GM18499 (cell line): ENCODE data around the gene RAB2B.
"Not testable (repeated sequence)": the region's sequence is repeated elsewhere in the genome, so short reads cannot be mapped to it uniquely, and the experiment has no call there.

Experiments used
- ATAC-seq: cut with Tn5 transposase; IDR thresholded peaks from one replicate; pipeline ENCODE4 v1.9.1; 2021; ENCODE audit warnings: moderate number of reproducible peaks; ENCODE audit not compliant: insufficient read depth, unreplicated experiment

The RAB2B gene

DNA sequence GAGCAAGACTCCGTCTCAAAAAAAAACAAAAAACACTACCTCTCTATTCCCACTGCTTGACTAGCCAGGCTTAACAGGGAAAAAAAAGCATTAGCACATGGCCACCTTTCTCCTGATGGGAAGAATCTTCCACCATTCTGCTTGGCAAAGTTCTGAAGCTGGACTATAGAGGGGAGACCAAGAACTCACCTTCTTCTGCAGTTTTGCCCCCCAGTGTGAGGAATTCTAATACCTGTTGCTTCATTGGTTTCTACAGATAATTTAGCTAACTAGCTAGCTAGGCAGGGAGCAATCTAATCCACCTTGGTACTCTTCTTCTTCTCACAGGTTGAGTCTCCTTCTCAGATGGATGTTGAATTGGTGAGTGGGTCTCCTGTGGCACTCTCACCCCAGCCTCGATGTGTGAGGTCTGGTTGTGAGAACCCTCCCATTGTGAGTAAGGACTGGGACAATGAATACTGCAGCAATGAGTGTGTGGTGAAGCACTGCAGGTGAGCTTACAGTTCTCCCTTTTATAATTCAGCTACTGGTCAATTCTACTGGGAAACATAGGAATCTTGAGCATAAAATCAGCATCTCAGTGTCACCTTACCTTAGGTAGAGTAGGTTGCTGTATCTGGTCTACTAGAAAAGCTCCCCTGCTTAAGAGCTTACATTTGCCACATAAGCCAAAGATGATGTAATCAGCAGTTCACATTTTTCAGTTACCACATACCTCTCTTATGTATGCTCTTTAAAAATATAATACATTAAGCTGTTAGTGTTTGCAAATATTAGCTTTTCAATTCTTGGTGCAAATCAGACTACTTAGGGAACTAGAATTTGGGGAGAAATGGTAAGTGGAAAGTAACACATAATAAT is 18.4 kb upstream of the RAB2B start:
- no peak for ATAC-seq

DNA sequence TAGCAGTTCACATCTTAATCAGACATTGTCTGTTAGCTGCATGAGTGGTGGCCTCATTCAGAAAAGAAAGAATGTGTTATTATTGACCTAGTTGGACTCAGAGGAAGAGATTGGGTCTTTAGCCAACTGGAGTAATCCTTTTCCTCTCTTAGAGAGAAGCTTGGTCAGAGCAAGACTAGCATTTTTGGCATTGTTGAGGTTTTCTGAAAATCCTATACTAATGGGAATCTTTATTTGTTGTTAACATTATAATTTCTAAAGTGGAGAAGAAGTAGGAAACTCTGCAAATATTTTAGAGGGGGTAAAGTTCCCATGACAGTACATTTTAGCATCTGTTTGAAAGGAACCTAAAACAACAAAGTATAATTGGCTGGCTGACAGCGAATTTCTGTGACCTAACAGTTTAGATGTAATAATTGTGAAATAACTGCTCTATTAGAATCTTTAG is 9.9 kb upstream of the RAB2B start:
- no peak for ATAC-seq

DNA sequence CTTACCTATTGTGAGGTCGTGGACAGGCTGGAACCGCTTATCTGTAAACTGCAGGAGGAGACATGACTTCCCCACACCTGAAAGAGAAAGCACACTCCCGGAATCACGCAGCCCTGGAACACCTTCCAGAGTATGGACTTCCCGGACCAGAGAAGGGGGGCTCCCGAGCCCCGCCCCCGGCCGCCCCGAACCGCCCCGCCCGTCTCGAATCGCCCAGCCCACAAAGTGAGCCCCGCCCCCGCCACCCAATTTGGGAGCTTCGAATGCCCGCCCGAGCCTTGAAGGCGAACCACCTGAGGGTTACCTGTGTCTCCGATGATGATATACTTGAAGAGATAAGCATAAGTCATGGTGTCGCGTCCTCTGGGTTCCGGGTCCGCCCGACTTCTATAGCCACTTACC is 235 bp downstream of the RAB2B start:
- no peak for ATAC-seq

DNA sequence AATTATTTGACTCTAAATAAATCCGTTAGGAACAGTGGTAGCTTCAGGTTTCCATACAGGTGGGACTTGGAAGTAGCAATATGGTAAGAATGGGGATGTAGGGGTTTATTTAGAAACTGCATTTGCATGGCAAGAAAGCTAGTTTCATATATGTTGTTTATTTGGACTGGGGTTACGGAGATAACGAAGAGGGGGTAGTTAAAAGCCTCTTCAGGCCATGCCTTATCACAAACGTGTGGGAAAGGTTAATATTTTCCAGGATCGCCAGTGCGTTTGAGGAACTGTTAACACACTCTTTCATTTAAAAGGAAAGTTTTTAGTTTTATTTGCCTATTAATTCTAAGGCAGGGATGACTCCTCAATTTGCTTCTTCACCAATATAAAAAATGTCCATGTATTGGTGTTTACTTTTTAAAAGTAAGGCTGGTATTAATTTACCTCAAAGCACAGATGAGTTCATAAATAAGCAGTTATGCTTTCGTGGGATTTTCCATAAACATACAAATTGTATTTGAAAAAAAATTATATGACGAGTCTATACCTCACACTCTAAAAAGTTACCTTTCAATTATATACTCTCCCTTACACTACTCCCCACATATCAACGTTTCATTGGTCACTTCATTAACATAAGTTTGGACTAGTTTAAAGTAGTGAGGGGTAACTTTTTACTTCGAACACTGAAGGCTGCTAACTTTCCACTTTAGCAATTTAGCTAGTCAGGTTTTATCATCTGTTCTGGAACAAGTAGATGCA is 814 bp downstream of the RAB2B start:
- ATAC-seq: no peak

DNA sequence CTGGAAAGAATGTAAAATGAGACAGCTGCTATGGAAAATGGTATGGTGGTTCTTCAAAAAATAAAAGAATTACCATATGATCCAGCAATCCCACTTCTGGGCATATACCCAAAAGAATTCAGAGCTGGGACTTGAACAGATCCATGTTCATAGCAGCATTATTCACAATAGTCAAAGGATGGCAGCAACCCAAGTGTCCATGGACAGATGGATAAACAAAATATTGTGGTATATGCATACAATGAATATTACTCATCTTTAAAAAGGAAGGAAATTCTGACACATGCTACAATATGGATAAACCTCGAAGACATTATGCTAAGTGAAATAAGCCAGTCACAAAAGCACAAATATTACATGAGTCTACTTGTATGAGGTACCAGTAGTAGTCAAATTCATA is 9.1 kb downstream of the RAB2B start:
- ATAC-seq: no peak

DNA sequence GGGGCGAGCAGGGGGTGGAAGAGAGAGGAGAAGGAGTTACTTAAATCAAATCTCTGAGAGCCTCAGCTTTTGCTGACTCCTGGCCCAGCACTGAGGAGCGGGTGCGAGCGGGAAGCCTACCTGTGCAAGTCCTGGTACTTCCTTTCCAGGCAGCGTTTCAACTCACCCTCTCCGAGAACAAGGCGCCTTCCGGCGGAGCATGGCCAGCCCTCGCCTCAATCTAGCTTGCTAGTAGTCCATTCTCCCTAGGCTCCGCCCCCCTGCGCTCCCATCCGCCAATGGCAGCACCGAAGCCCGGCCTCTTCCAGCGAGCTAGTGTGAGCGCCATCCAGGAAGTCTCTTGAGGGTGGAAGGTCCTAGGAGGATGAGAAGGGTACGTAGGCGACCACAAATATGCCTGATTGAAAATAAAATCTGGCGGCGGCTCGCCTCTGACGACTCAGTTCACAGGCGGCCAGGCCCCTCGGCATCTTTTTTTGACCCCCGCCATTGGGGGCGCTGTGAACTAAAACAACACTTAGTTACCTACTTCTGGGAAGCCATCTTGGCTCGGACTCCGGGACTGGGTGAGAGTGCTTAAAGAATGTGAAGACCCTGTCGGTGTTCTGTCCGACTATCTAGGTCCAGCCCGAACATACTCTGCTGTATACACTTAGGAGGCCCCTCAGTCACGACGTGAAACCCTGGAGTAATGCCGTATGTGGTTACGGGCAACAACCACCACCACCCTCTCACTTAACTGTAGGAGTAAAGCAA is 20.7 kb downstream of the RAB2B start, which contains the start of gene CHD8:
Gene CHD8 (minus strand): TSS at position 212 of the 756 bp plus-strand sequence. CDS start 24,480 bp downstream, outside the sequence.
- ATAC-seq: peak; percentile 93

DNA sequence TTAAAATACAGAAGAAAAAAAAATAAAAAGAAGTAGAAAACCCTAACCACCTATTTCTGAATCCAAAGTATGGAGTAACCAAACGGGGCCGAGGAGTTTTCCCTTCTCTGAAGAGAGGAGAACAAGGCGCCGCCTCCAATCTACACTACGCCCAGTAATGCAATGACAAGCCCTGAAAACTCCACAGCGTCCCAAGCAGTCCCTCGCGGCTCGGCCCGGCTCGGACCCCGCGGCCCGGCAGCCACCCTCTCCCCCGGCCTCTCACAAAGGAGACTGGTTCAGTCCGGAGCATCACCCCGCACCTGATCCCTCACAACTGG is 21.2 kb downstream of the RAB2B start:
- peak; percentile 14 for ATAC-seq

DNA sequence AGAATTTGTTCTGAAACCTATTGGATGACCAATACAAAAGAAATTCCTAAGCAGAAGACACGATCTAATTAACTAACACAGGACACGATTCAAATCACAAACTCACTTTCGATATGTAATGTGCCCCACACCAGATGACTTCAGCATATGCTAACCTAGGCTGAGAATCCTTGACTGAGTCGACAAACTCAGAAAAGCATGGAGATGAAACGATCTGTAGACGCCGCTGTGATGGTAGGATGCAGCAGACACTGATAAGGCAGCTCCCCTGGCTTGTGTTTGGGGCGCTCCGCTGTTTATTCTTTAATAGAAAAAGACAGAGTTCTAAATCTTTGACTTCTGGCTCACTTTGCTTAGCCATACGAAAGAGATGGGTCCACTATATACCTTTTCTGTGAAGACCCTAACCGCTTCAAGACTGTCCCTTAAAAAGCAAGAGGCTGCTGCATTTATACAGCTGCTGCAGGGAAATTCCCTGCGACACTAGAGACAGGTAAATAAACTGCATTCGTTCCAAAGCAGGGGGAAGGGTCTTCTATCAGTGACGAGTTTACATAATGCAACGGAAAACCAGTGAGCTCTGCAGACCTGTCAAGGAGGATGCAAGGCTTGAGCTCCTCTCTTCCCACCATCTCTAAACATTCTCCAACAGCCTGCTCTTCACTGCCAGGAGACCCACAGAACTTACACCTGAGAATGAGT is 21.8 kb downstream of the RAB2B start:
- ATAC-seq: no peak

DNA sequence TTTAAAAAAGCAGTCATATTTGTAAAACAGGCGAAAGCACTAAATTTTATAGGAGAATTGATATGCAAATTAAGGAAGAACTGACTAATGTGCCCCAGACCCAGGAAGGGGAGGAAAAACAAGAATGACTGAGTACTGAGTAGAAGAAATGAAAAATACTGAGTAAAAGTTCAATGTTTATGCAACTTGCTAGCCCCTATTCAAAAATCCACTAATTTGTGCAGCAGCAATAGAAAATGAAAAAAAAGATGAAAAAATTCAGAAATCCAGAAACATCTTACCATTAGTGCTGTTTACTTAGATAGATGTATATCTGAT is 26.9 kb downstream of the RAB2B start:
- ATAC-seq: no peak

DNA sequence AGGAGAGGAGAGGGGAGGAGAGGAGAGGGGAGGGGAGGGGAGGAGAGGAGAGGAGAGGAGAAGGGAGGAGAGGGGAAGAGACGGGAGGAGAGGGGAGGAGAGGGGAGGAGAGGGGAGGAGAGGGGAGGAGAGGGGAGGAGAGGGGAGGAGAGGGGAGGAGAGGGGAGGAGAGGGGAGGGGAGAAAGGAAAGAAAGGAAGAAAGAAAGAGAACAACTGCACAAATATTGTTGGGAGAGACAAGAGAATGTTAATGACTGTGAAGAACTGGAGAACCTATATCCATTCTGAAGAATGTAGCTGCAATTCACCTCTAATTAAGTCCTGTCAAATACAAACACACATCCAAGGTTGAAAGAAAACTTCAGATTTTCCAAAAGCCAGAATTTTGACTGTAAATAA is 34.1 kb downstream of the RAB2B start:
- ATAC-seq: not testable (repeated sequence)

DNA sequence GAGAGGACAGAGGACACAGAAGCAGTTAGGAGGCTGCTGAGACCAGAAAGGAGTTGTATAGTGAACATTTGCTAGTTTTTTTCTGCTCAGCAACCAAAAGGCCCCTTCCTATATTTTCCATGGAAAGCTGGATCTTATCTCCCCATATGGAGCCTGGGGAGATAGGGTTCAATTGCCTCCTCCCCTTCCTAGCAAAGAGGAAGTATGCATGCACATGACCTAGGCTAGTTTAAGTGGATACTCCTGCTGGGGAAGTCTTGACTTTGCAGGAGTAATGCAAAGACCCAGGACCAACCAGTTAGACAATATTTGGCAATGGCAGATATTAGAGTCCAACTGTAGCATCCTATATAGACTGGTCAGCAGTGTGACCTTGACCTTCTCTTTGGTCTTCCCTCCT is 35.9 kb downstream of the RAB2B start:
- ATAC-seq: no peak

DNA sequence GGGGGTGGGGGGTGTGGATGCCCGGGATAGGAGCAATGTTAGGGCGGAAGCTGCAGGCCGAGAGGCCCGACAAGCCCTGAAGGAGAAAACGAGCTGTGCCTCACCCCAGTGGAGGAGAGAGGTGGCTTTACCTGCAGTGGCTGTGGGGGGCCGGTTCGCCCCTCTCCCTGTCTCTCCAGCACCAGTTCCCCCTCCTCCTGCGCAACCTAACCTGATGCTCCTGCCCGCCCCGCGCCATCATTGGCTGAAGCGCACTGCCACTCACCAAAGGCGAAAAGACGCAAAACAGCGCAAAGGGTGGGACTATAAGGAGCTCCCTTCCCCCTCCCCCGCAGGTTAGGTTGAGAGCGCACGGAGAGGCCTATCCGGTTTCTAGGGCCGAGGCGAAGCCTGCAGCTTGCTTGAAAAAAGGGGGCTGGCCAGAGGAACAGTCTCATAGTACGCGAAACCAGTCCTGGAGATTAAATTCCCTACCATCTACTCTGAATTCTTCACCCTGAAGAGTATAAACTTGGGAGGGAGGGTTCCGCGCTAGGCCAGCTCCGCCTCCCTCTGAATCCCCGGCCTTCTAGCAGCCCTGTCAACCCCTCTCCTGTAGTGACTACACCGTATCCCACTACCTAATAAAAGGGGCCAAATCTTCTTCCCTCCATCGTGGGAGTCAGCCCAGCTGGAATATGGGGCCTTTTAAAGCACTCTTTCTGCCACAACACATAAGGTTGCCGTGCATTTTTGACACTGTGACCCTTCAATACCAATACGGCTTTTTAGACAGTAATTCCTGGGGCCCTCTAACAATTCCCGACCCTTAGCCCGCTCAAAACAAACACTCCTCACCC is 39.5 kb downstream of the RAB2B start:
- peak; percentile 90 for ATAC-seq

DNA sequence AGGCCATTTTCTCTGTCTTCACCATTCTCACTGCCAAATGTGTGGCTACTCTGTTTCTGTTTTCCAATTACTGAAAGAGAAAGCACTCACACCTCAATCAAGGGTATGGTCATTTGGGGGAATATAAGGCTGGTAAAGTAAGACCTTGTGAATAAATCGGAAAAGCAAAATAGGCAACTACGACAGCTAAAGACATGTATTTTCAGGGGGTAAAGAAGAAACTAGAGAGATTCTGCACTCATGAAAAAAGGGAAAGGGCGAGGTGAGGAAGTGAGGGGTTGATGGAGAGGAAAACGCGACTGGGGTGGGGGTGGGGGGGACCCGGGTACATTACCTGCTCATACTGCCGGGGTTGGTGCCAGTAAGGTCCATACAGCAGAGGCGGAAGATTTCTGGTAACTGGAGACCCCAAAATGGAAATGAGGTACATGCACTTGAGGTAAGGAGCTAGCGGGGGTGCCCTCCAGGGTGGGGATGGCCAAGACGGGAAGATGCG is 40.1 kb downstream of the RAB2B start:
- ATAC-seq: no peak

DNA sequence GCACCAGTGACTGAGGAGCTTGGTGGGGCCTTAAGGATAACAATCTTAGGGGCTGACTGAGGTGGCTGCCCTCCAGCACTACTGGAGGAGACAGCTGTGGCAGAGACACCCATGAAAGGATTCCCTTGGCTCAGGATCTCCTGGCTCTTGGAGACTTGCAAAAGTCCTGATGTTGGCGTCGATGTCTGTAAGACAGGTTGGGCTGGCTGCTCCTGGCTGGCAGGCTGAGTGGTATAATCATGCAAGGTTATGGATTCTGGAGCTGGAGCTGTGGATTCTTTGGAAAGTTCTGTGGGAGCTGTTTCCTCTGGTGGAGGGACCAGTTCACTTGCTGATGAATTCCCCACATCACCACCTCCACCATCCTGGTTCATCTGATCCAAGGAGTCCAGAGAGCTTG is 45.6 kb downstream of the RAB2B start:
- ATAC-seq: no peak

DNA sequence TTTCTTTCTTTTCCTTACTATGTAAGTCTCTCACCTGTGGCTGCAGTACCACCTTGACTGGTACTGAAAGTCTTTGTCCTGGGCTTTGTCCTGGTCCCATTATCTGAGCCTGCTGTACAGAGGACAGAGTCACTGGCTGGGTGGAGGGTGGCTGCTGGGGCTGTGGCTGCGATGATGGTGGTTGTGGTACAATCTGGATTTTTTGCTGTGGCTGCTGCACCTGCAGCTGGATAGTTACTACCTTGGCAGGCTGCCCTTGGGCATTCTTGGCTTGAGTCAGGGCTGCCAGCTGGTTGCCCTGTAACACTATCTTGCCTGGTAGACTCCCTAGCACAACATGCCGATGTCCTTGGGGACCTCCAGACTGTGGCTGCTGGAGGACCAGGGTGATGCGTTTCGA is 47.8 kb downstream of the RAB2B start:
- no peak for ATAC-seq

DNA sequence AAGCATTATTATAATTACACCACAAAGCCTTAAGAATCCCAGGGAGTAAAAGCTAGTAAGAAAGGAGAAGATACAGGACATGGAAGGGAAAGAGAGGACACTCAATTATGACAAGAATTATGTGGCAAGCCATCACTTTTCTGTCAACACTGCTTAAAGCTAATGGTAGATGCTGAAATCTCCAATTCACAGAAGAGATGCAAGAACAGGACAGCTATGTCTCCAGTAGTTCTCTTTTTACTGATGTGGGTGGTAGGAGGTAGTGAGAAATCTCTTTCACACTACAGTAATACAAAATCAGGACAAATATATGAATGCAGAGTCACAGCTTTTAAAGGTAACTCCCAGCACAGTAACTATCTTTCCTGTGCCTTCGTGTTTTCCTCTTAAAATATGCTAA is 50.1 kb downstream of the RAB2B start:
- ATAC-seq: no peak

DNA sequence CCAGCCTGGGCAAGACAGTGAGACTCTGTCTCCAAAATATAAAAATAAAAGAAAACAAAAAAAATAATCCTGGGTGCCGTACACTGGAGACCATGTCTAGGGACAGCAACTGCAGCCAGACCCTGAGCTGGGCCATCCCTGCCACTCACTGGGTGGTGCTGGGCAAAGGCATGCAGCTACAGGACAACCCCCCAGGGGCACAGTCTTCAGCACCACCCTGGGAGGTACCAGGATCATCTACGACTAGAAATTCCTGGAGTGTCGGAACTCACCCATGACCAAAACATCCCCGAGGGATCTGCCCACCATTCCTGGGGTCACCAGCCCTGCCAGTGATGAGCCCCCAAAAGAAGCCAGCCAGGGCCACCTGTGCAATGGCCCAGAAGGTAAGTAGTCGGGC is 57.2 kb downstream of the RAB2B start:
- ATAC-seq: no peak

DNA sequence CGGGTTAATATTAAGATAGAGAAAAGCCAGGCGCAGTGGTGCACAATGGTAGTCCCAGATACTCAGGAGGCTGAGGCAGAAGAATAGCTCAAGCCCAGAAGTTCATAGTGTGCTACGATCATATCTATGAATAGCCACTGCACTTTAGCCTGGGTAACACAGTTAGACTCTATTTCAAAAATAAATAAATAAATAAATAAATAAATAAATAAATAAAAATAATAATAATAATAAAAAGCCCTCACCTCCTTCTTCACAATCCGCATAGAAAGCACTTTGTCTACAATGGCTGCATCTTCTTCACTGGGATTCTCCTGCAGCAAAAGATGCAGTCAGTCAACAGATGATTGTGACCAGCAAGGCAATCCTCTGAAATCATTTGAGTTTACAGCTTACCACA is 61.4 kb downstream of the RAB2B start:
- ATAC-seq: no peak

DNA sequence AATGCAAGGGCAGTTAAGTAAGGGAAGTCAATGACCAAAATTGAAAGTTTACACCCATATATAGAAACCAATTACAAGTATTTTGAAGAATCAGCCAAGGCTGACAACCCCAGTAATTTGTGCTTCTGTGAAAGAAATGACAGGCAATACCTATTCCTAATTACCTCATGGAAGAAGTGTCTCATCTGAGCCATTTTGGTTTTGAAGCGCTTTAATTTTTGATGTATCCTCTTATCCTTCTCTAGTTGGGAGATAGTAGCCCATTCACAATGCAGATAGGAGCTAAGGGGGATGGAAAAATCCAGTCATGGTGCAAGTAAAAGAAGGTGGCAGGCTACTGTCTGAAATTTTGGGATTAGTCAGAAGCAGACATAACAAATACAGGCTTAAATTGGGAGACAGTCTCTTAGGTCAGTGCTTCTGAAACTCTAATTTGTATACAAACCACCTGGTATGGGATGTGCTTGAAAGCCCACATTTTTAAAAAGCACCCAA is 62.6 kb downstream of the RAB2B start:
- no peak for ATAC-seq
